Pancreas (tissue), 10 donors: Measurements from ENCODE around the gene GPANK1. TPM values are rescaled to one million over a fixed set of nuclear protein-coding genes. Genes with fewer than 3 reads are reported as not detected.

Experiments used
- ATAC-seq, 4 donors: fragments of 200-7000 bp; cut with Tn5 transposase; one replicate each; pipeline versions ENCODE4 v1.8.0 to v1.9.1; 2020; ENCODE audit warnings: mild to moderate bottlenecking in 4 of 4, moderate library complexity in 4 of 4
- DNase-seq, 6 donors: peaks; one replicate each; pipeline ENCODE4 v3.0.0-alpha.2; 2020
- FAIRE-seq: peaks from 2 replicates; lab custom pipeline; 2012; peaks lifted over from hg19 to GRCh38; lab: Jason Lieb, UNC
- H3K27ac ChIP-seq, 4 donors: fragments of 200-600 bp; sonication (generic); 1 replicate in 3 of 4; 2 replicates in 1 of 4; pipeline versions ENCODE4 v1.5.0 to v1.8.0; 2020
- H3K27me3 ChIP-seq, 4 donors: fragments of 200-600 bp; one replicate each; pipeline ENCODE4 v1.8.0; 2021
- H3K36me3 ChIP-seq, 3 donors: fragments of 200-600 bp; sonication (generic) in 1 of 3; one replicate each; pipeline versions ENCODE4 v1.5.0 to v1.8.0; 2020 to 2021
- H3K4me1 ChIP-seq, 3 donors: fragments of 200-600 bp; one replicate each; pipeline ENCODE4 v1.8.0; 2021
- H3K4me3 ChIP-seq, 4 donors: fragments of 200-600 bp; sonication (generic) in 2 of 4; one replicate each; pipeline versions ENCODE4 v1.5.0 to v1.8.0; 2020 to 2021
- H3K9me3 ChIP-seq, 4 donors: fragments of 200-600 bp; one replicate each; pipeline ENCODE4 v1.8.0; 2021
- CTCF ChIP-seq, 4 donors: fragments of 200-600 bp; sonication (generic) in 3 of 4; IDR thresholded peaks; one replicate each; pipeline versions ENCODE4 v1.5.0 to v1.8.0; 2021; ENCODE audit warnings: antibody characterized with exemption in 4 of 4
- WGBS, 2 donors: extraction: QIAGEN DNeasy Blood & Tissue Kit; methylation state at CpG; one replicate each; pipeline ENCODE4 v1.1.7; 2013; 5-methylcytosine and 5-hydroxymethylcytosine counted together
- intact Hi-C, 3 donors: fragments of 100-400 bp; cut with DNase I; formaldehyde crosslinking; loops; one replicate each; pipeline versions ENCODE4 v1.11.1 to v1.14.2; 2022
- polyA plus RNA-seq, 2 donors: library from polyadenylated mRNA; stranded (reverse); fragments of 200-250 nt; gene quantifications; one replicate each; pipeline ENCODE4 v1.2.3, GENCODE V29; 2013
- total RNA-seq, 6 donors: library from RNA; stranded (reverse); fragmentation: NEBNext Ultra II Directional in 4 of 6; extraction: Animal tissue kit (Norgen Biotek cat#: 25700) in 4 of 6; gene quantifications; one replicate each; pipeline versions ENCODE4 v1.2.1 to v1.2.4, GENCODE V29; 2021 to 2023
- donor health status: healthy with polysubstance abuse.
- donor health status: DM: no; HTN: no; CAD: no; lungs with moderate emphysema.
- donor health status: DM: no; HTN: no; CAD: no.
- donor health status: control.
- donor health status: control.
- donor health status: Bipolar disorder and iron deficiency.
- donor health status: DM: yes; HTN: yes; CAD: no.
- donor health status: DM: no; HTN: no; CAD: no.
- donor health status: DM: no; HTN: no; CAD: no.
- donor health status: DM: yes; HTN: yes; CAD: no.

GPANK1 gene
- total and polyA plus RNA-seq, 8 donors: 5.5 to 11.6 (median 7.0) TPM

GRCh38 chr6:31629014-31629413, 35.8 kb downstream of the GPANK1 start:
- no peaks in the 10 kb centered on the region for H3K27me3 ChIP-seq
- H3K4me1 ChIP-seq: no peaks in the 10 kb centered on the region
- FAIRE-seq (no peak), ATAC-seq (no peak), DNase-seq (no peak)
- intact Hi-C loops: no loop called here
- no peak overlapping the region for H3K4me3 ChIP-seq
- H3K9me3 ChIP-seq: no peaks in the 10 kb centered on the region
- TF ChIP-seq CTCF (IDR thresholded peaks at IDR 0.05): no peak
- WGBS, 2 donors: 91 to 95% methylated on average over 7 of the region's 7 CpGs
- no peak overlapping the region for H3K27ac ChIP-seq
- H3K36me3 ChIP-seq: peaks cover 25 to 83% (median 74%) of the 10 kb centered on the region in 3 donors

GRCh38 chr6:31627690-31628287, 37.0 kb downstream of the GPANK1 start:
- no peak overlapping the region for H3K27ac ChIP-seq
- no peaks in the 10 kb centered on the region for H3K4me1 ChIP-seq
- no peaks in the 10 kb centered on the region for H3K27me3 ChIP-seq
- FAIRE-seq (no peak), DNase-seq (no peak), ATAC-seq (no peak)
- H3K4me3 ChIP-seq: no peak overlapping the region
- no peak for TF ChIP-seq CTCF (IDR thresholded peaks at IDR 0.05)
- 93 to 97% methylated on average over 19 of the region's 19 CpGs for WGBS, 2 donors
- peaks cover 25 to 81% (median 74%) of the 10 kb centered on the region in 3 donors for H3K36me3 ChIP-seq
- intact Hi-C loops: no loop called here
- H3K9me3 ChIP-seq: no peaks in the 10 kb centered on the region

GRCh38 chr6:31626952-31627351, 37.8 kb downstream of the GPANK1 start:
- 94 to 96% methylated on average over 10 of the region's 10 CpGs for WGBS, 2 donors
- intact Hi-C loops: no loop called here
- TF ChIP-seq CTCF (IDR thresholded peaks at IDR 0.05): no peak
- no peak for DNase-seq
- Histone ChIP-seq H3K36me3 (peaks cover 25 to 80% (median 71%) of the 10 kb centered on the region in 3 donors), H3K9me3 (no peaks in the 10 kb centered on the region), H3K4me1 (peaks cover 3 to 6% (median 4%) of the 10 kb centered on the region in 3 donors), H3K27me3 (no peaks in the 10 kb centered on the region), H3K27ac (no peak overlapping the region), H3K4me3 (no peak overlapping the region)
- no peak for ATAC-seq
- no peak for FAIRE-seq

- no peak overlapping the region for H3K4me3 ChIP-seq
- peaks cover 22 to 51% (median 48%) of the 10 kb centered on the region in 3 donors for H3K36me3 ChIP-seq
- no peak for FAIRE-seq
- TF ChIP-seq CTCF (IDR thresholded peaks at IDR 0.05): no peak
- H3K27me3 ChIP-seq: no peaks in the 10 kb centered on the region
- H3K4me1 ChIP-seq: peaks cover 4 to 8% (median 4%) of the 10 kb centered on the region in 3 donors
- H3K27ac ChIP-seq: no peak overlapping the region
- intact Hi-C loops: no loop called here
- no peaks in the 10 kb centered on the region for H3K9me3 ChIP-seq
- DNase-seq: no peak
- no peak for ATAC-seq
- WGBS, 2 donors: 86 to 92% methylated on average over 10 of the region's 10 CpGs
Measured at GRCh38 chr6:31624070-31624469, 40.7 kb downstream of the GPANK1 start.

GRCh38 chr6:31622684-31623091, 42.1 kb downstream of the GPANK1 start:
- intact Hi-C loops: no loop called here
- no peak for TF ChIP-seq CTCF (IDR thresholded peaks at IDR 0.05)
- peak overlapping the region in 1 of 4 donors; percentile 78 for H3K4me3 ChIP-seq
- peak in 1 of 6 donors; percentile 42 for DNase-seq
- no peak for ATAC-seq
- no peak for FAIRE-seq
- peak overlapping the region in 1 of 4 donors; percentile 91 for H3K27ac ChIP-seq
- H3K9me3 ChIP-seq: no peaks in the 10 kb centered on the region
- H3K36me3 ChIP-seq: peaks cover 19 to 37% (median 36%) of the 10 kb centered on the region in 3 donors
- H3K4me1 ChIP-seq: peaks cover 4 to 8% (median 4%) of the 10 kb centered on the region in 3 donors
- no peaks in the 10 kb centered on the region for H3K27me3 ChIP-seq
- 19 to 31% methylated on average over 10 of the region's 10 CpGs for WGBS, 2 donors
